ENCODE measurements around the gene EEF2K.
"Not testable (repeated sequence)": the region's sequence is repeated elsewhere in the genome, so short reads cannot be mapped to it uniquely, and the experiment has no call there.

GRCh38 chr16:22172642-22173041 lies 33.4 kb upstream of the EEF2K start:
- TF ChIP-seq CTCF, POLR2A (IDR thresholded peaks at IDR 0.05): not testable (repeated sequence)

Measured in thyroid gland (tissue), 4 donors.